ENCODE results near the gene YPEL1.

YPEL1 gene

DNA sequence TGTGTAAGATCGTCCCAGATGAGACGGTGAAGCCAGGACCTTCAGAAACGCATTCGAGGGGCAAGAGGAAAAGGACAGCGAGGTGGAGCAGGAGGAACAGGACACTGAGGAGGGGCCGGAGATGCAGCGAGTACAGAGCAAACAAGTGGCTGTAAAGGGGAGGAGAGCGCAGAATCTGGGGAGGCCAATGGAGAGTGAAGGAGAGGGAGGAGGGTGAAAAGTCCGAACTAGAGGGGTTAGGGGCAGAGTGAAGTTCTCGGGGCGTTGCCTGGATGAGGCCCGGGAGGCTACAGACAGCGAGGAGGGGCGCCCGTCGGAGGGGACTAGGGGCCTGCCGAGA lies 78.6 kb downstream of the YPEL1 start:
- DNase-seq (ENCODE audit: low read depth) = no peak

DNA sequence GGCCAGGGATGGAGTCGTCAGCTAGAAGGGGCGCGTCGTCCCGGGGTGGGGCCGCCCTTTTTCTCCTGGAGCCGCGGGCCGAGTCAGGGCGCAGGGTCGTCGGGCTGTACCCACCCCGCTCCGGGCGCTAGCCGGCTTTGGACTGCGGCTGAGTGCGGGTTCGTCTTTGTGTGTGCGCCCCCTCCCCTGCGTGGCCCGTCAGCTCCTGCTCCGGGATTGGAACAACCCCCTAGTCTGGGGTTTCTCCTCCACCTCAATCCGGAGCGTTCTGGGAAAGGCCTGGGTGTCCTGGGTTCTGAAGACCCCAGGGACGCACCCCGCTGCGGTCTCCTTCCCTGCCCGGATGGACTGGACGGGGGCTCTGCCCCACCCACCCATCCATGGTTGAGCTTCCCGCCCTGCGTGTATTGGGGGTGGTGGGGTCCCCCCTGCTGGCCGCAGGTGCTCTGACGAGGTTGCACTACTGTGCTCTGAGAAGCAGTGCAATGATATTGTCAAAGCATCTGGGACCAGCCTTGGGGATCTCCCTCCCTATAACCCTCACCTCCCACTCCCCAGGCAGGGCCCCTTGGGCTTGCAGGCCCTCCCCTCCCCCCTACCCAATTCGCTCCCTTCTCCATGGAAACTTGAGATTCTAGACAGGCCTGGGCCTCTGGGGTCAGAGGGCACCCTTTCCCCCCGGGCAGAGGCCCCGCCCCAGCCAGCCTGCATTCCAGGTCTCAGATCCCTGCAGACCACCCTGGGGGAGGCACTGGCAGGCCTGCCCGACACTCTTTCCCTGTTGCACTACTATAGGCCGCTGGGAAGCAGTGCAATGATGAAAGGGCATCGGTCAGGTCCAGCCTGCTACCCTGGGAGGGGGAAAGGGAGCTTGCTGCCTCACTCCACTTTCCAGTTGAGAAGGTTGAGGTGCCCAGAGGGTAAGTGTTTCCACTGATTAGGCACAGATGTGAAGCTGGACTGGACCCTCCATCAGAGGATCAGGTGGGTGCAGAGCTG lies 82.7 kb downstream of the YPEL1 start:
- no peak for DNase-seq (ENCODE audit: low read depth)

DNA sequence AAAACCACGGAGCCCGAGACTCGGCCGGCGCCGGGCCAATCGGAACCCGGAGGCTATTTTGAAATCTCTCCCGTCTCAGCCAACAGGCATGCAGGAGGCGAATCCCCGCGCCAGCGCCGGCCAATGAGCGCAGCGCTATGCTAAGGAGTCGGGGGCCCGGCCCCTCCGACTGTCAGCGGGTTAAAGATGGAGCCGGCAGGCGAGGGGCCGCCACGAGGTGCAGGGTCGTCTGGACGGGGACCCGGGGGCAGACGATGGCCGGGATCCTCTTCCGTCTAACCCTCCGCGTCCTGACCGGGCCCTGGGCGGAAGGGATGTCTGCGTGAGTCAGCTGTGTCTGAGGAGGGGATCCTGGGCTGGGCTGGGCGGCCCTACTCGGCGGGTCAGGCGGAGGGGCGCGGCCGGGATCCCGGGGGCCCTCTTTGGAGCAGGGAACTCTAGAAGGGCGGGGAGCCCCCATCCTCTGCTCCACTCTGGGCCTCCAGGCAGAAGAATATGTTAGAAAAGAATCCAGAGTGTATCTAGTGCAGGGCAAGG lies 83.5 kb downstream of the YPEL1 start:
- DNase-seq (ENCODE audit: low read depth) = peak; percentile 76

DNA sequence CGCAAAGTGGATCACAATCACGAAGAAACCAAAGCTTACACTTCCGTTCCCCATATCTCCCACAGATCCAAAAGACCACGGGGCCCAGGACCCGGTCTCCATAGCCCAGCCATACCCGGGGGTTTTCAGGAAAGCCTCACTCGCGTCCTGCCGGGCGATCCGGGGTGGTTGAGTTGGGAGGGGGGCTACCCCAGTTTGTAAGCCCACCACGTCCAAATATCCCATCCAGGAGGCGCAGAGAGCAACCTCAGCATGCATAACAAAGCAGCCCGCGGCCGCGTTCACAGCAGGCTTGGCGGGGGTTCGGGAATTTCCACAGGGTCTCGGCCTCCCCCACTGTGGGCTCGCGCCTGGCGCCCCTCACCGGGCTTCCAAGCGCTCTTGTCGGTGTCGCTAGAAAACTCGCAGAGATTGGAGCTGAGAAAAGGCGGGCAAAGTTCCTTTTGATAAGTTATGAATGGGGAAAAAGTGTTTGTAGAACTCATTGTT lies 84.0 kb downstream of the YPEL1 start:
- no peak for DNase-seq (ENCODE audit: low read depth)

DNA sequence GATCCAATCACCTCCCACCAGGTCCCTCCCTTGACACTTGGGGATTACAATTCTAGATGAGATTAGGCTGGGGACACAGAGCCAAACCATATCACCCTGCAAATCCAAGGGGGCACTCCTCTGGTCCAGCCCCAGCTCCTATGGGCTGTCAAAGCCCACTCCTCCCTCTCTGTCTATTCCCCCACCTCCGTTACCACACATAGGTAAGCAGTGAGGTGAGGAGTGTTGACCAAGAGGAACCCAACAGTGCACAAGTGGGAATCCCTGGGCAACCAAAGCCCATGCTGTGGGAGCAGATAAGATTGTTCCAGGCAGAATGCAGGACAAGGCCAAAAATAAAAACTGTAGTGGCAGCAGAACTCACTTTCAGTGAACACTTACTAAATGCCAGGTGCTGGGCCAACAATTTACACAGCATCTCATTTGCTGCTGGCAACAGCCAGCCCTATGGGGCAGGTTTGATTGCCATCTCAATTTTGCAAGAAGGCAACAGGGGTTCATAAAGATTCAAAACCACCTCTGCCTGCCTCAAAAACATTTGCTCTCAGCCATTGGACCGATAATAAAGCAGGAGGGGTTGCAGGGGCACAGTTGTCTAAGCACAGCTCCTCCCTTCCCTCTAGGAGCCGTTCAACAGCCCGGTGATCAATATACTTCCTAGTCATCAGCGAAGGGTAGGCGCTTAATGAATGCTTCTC lies 84.6 kb downstream of the YPEL1 start:
- DNase-seq (ENCODE audit: low read depth) = no peak

DNA sequence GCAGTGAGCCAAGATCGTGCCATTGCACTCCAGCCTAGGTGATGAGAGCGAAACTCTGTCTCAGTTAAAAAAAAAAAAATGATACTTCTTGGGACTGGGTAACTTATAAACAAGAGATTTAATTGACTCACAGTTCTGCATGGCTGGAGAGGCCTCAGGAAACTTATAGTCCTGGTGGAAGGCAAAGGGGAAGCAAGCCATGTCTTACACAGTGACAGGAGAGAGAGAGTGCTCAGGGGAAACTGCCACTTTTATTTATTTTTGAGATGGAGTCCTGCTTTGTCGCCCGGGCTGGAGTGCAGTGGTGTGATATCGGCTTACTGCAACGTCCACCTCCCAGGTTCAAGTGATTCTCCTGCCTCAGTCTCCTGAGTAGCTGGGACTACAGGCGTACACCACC lies 85.3 kb downstream of the YPEL1 start:
- no peak for DNase-seq (ENCODE audit: low read depth)
